Esophagus (tissue), 2 donors: ENCODE results near the gene SELENOO. TPM values are rescaled to one million over a fixed set of nuclear protein-coding genes. Genes with fewer than 3 reads are reported as not detected.

ENCODE experiments used
- H3K27ac ChIP-seq, 2 donors: one replicate each; pipeline ENCODE4 v1.5.1; 2013; ENCODE audit warnings: low read depth in 2 of 2, mild to moderate bottlenecking in 2 of 2, inconsistent platforms in 1 of 2, low read length in 1 of 2, moderate library complexity in 1 of 2
- H3K27me3 ChIP-seq, 2 donors: one replicate each; pipeline ENCODE4 v1.6.1; 2013; ENCODE audit warnings: low read length in 2 of 2, control low read depth in 1 of 2, mild to moderate bottlenecking in 1 of 2; ENCODE audit not compliant: insufficient read depth in 2 of 2, control insufficient read depth in 1 of 2
- H3K36me3 ChIP-seq, 2 donors: one replicate each; pipeline ENCODE4 v1.6.1; 2013; ENCODE audit warnings: low read length in 1 of 2; ENCODE audit not compliant: control insufficient read depth in 2 of 2, insufficient read depth in 2 of 2
- H3K4me1 ChIP-seq, 2 donors: one replicate each; pipeline ENCODE4 v1.6.1; 2013; ENCODE audit warnings: low read length in 1 of 2; ENCODE audit not compliant: control insufficient read depth in 2 of 2, insufficient read depth in 2 of 2
- H3K4me3 ChIP-seq, 2 donors: one replicate each; pipeline ENCODE4 v1.5.1; 2013; ENCODE audit warnings: low read length in 2 of 2, mild to moderate bottlenecking in 2 of 2, low read depth in 1 of 2, moderate library complexity in 1 of 2
- H3K9me3 ChIP-seq, 2 donors: one replicate each; pipeline ENCODE4 v1.6.1; 2013; ENCODE audit warnings: mild to moderate bottlenecking in 2 of 2, low read depth in 1 of 2, low read length in 1 of 2, moderate library complexity in 1 of 2; ENCODE audit not compliant: control insufficient read depth in 2 of 2, insufficient read depth in 1 of 2
- WGBS, 2 donors: extraction: QIAGEN DNeasy Blood & Tissue Kit; methylation state at CpG; one replicate each; pipeline ENCODE4 v1.1.7; 2013; 5-methylcytosine and 5-hydroxymethylcytosine counted together
- polyA plus RNA-seq, 2 donors: library from polyadenylated mRNA; stranded (reverse); fragments of 200-250 nt; gene quantifications; one replicate each; pipeline ENCODE4 v1.2.3, GENCODE V29; 2013
- donor health status: healthy with polysubstance abuse.
- donor health status: Bipolar disorder and iron deficiency.

Gene SELENOO
- polyA plus RNA-seq, 2 donors: 23.0 to 35.9 TPM

DNA sequence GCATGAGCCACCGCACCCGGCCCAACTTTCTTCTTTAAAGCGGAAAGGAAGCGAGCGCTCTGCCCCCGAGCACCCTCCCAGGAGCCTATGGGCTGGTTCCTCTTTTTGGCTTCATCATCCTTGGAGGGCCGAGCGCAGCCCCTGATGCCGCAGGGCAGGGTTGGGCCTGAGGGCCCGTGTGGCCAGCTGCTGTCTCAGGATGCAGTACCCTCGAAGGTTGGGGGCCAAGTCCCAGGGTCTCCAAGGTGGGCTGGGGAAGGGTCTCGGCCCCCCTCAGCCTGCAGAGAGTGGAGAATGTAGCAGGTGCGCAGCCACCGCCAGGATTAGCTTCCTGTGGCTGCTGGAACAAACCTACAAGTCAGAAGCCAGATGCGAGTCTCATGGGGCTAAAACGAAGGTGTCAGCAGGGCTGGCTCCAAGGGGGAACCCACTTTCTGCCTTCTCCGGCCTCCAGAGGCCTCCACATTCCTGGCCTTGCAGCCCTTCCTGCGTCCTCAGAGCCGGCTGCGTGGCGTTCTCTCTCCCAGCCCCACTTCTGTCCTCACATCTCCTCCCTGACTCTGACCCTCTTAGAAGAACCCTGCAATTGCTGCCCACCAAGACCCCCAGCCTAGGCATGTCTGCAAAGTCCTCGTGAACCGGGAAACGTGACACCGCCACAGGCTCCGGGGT lies 27.4 kb upstream of the SELENOO start:
- H3K27me3 ChIP-seq: no peaks in the 10 kb centered on the region
- H3K27ac ChIP-seq: no peak overlapping the region
- no peaks in the 10 kb centered on the region for H3K36me3 ChIP-seq
- no peaks in the 10 kb centered on the region for H3K9me3 ChIP-seq
- 75 to 80% methylated on average over 26 of the region's 26 CpGs for WGBS, 2 donors
- H3K4me3 ChIP-seq: no peak overlapping the region
- peaks cover 0 to 2% of the 10 kb centered on the region in 2 donors for H3K4me1 ChIP-seq

- 81 to 89% methylated on average over 6 of the region's 6 CpGs for WGBS, 2 donors
- Histone ChIP-seq H3K4me3 (no peak overlapping the region), H3K4me1 (peaks cover 0 to 2% of the 10 kb centered on the region in 2 donors), H3K9me3 (no peaks in the 10 kb centered on the region), H3K27me3 (no peaks in the 10 kb centered on the region), H3K27ac (no peak overlapping the region), H3K36me3 (no peaks in the 10 kb centered on the region)
Observed at GRCh38 chr22:50173983-50174355, 26.8 kb upstream of the SELENOO start.

DNA sequence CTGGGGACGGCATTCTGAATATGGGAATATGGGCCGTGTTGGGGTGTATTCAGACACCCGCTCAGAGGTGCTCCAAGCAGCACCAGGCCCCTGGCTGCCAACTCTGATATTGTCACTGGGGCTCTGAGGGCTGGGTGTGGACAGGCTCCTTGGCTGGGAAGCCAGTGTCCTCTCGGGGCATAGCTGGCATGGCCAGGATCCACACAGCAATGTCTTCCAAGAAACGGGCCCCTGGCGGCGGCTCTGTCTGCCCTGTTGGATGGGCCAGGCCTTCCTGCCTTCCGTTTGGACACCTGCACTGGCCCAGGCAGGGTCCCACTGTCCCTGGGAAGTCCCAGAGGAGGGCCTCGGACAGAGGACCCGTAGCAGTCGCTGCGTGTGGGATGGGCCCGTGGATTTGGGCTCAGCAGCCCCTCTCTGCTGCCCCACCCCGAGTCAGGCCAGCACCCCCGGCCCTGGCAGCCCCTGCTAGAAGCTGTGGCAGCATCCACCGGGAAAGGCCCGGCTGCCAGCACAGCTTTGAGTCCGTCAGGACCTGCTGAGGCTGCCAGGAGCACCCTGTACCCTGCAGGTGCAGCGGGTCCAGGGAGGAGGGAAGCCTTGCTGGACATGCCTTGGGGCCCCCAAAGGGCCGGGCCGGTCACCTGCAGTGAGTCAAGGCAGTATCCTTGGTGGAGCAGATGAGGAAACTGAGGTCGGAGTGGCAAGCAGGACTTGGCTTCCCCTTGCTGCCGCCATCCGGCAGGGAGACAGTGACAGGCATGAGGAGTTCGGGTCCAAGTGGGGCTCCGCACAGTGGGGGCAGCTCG lies 26.2 kb upstream of the SELENOO start:
- Histone ChIP-seq H3K4me1 (peaks cover 0 to 2% of the 10 kb centered on the region in 2 donors), H3K9me3 (no peaks in the 10 kb centered on the region), H3K27ac (no peak overlapping the region), H3K36me3 (no peaks in the 10 kb centered on the region), H3K27me3 (no peaks in the 10 kb centered on the region), H3K4me3 (no peak overlapping the region)
- 75 to 87% methylated on average over 27 of the region's 27 CpGs for WGBS, 2 donors

DNA sequence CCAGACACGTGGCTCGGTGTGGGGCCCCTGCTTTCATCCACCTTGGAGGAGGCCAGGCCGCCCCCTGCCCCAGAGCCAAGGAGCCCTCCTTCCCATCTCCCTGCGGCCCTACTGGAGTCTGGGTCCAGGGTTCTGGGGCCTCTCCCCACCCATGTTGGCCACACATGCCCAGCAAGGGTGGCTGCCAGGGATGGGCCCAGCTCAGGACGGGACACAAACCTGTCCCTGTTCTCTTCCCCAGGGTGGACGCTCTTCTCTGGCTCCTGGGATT lies 25.7 kb upstream of the SELENOO start:
- Histone ChIP-seq H3K27me3 (no peaks in the 10 kb centered on the region), H3K4me1 (peaks cover 0 to 2% of the 10 kb centered on the region in 2 donors), H3K4me3 (no peak overlapping the region), H3K36me3 (no peaks in the 10 kb centered on the region), H3K27ac (no peak overlapping the region), H3K9me3 (no peaks in the 10 kb centered on the region)
- 88 to 89% methylated on average over 6 of the region's 6 CpGs for WGBS, 2 donors

DNA sequence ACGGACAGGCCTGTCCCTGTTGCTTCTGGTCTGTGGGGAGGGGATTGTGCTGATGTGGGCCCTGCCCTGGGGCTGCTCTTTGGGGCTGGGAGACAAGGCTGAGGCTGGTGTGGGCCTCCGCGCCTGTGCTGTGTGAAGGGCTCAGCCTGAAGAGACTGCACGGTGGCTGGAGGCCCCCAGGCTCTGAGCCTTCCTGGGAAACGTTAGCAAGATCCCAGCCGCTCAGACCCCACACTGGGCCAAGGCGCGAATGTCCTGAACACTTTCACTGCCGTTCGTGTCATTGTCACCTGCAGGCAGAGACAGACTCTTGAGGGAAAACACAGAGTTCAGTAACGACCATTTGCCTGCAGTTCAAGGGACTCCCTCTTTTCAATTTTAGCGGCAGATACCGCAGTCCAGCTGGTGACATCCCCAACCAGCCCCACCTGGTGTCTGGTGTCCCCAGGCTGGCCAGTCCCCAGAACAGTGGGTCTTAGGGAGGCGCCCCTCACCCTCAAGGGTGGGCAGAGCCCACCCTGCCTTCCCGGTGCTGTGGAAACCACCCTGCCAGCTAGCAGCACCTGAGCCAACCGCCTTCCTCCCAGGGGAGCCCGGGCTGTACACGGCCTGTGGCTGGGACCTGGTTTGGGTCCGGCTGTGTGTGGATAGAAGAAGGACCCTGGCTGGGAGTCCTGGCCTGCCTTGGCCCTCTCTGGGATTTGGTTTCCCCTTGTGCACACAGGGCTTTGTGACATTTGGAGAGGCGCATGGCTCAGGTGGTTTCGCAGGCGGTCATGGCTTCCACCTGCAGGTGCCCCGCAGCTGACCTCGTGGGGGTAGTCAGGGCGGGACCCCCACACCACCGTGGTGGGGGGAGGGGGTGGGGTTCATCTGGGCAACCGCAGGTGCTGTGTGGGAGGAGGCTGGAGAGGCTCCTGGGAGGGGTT lies 24.6 kb upstream of the SELENOO start:
- Histone ChIP-seq H3K36me3 (no peaks in the 10 kb centered on the region), H3K27ac (no peak overlapping the region), H3K27me3 (no peaks in the 10 kb centered on the region), H3K4me3 (no peak overlapping the region), H3K4me1 (peaks cover 0 to 2% of the 10 kb centered on the region in 2 donors), H3K9me3 (no peaks in the 10 kb centered on the region)
- WGBS, 2 donors: 79% methylated on average over 27 of the region's 27 CpGs

DNA sequence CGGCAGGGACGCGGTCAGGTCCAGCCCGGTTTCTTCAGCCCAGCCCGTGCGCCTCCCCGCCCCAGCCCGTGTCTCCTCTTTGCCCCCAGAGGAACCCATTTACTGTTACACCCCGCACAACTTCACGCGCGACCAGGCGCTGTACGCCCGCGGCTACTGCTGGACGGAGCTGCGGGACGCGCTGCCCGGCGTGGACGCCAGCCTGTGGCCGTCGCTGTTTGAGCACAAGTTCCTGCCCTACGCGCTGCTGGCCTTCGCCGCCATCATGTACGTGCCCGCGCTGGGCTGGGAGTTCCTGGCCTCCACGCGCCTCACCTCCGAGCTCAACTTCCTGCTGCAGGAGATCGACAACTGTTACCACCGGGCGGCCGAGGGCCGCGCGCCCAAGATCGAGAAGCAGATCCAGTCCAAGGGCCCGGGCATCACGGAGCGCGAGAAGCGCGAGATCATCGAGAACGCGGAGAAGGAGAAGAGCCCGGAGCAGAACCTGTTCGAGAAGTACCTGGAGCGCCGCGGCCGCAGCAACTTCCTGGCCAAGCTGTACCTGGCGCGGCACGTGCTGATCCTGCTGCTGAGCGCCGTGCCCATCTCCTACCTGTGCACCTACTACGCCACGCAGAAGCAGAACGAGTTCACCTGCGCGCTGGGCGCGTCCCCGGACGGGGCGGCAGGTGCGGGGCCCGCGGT lies 23.8 kb upstream of the SELENOO start:
- H3K36me3 ChIP-seq: no peaks in the 10 kb centered on the region
- no peaks in the 10 kb centered on the region for H3K4me1 ChIP-seq
- 95 to 96% methylated on average over 76 of the region's 76 CpGs for WGBS, 2 donors
- H3K27ac ChIP-seq: no peak overlapping the region
- H3K27me3 ChIP-seq: no peaks in the 10 kb centered on the region
- H3K4me3 ChIP-seq: no peak overlapping the region
- no peaks in the 10 kb centered on the region for H3K9me3 ChIP-seq

DNA sequence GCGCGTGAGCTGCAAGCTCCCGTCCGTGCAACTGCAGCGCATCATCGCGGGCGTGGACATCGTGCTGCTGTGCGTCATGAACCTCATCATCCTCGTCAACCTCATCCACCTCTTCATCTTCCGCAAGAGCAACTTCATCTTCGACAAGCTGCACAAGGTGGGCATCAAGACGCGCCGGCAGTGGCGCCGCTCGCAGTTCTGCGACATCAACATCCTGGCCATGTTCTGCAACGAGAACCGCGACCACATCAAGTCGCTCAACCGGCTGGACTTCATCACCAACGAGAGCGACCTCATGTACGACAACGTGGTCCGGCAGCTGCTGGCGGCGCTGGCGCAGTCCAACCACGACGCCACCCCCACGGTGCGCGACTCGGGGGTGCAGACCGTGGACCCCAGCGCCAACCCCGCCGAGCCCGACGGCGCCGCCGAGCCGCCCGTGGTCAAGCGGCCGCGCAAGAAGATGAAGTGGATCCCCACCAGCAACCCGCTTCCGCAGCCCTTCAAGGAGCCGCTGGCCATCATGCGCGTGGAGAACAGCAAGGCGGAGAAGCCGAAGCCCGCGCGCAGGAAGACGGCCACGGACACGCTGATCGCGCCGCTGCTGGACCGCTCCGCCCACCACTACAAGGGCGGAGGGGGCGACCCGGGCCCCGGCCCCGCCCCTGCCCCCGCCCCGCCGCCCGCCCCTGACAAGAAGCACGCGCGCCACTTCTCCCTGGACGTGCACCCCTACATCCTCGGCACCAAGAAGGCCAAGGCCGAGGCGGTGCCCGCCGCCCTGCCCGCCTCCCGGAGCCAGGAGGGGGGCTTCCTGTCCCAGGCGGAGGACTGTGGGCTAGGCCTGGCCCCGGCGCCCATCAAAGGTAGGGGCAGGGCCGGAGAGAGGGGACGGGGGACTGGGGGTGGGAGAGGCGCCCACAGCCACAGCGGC lies 23.0 kb upstream of the SELENOO start:
- Histone ChIP-seq H3K4me3 (no peak overlapping the region), H3K4me1 (peaks cover 0 to 8% of the 10 kb centered on the region in 2 donors), H3K9me3 (no peaks in the 10 kb centered on the region), H3K36me3 (no peaks in the 10 kb centered on the region), H3K27ac (no peak overlapping the region), H3K27me3 (no peaks in the 10 kb centered on the region)
- 68 to 70% methylated on average over 82 to 98 of the region's 98 CpGs for WGBS, 2 donors

- no peaks in the 10 kb centered on the region for H3K27me3 ChIP-seq
- no peak overlapping the region for H3K27ac ChIP-seq
- no peaks in the 10 kb centered on the region for H3K9me3 ChIP-seq
- H3K4me1 ChIP-seq: peaks cover 5 to 10% of the 10 kb centered on the region in 2 donors
- 63 to 75% methylated on average over 22 of the region's 22 CpGs for WGBS, 2 donors
- no peaks in the 10 kb centered on the region for H3K36me3 ChIP-seq
- H3K4me3 ChIP-seq: no peak overlapping the region
Observed at GRCh38 chr22:50178471-50178864, 22.3 kb upstream of the SELENOO start.
